Psoas muscle (tissue), 8 donors: Measurements from ENCODE around the gene PRM3. TPM values are rescaled to one million over a fixed set of nuclear protein-coding genes. Genes with fewer than 3 reads are reported as not detected.

ENCODE experiments used
- ATAC-seq, 4 donors: fragments of 200-7000 bp; cut with Tn5 transposase; one replicate each; pipeline ENCODE4 v1.9.1; 2020; ENCODE audit warnings: moderate library complexity in 3 of 4, mild to moderate bottlenecking in 2 of 4
- DNase-seq, 2 donors: peaks; one replicate each; pipeline ENCODE4 v3.0.0-alpha.2; 2020
- H3K27ac ChIP-seq: fragments of 200-600 bp; one replicate; pipeline ENCODE4 v1.8.0; 2022
- H3K27me3 ChIP-seq, 3 donors: fragments of 200-600 bp in 1 of 3; one replicate each; pipeline versions ENCODE4 v1.6.1 to v1.8.0; 2013 to 2022; ENCODE audit warnings: low read length in 2 of 3, mild to moderate bottlenecking in 2 of 3, moderate library complexity in 1 of 3; ENCODE audit not compliant: insufficient read depth in 3 of 3
- H3K36me3 ChIP-seq, 2 donors: fragments of 200-600 bp in 1 of 2; one replicate each; pipeline versions ENCODE4 v1.6.1 to v1.8.0; 2013 to 2022; ENCODE audit warnings: low read depth in 1 of 2, mild to moderate bottlenecking in 1 of 2, moderate library complexity in 1 of 2; ENCODE audit not compliant: insufficient read depth in 1 of 2
- H3K4me1 ChIP-seq: fragments of 200-600 bp; one replicate; pipeline ENCODE4 v1.8.0; 2022
- H3K4me3 ChIP-seq: fragments of 200-600 bp; one replicate; pipeline ENCODE4 v1.8.0; 2022; ENCODE audit warnings: mild to moderate bottlenecking
- H3K9me3 ChIP-seq: fragments of 200-600 bp; one replicate; pipeline ENCODE4 v1.8.0; 2022
- WGBS, 3 donors: extraction: QIAGEN DNeasy Blood & Tissue Kit; methylation state at CpG; one replicate each; pipeline versions ENCODE4 v1.1.6 to v1.1.7; 2013; 5-methylcytosine and 5-hydroxymethylcytosine counted together
- intact Hi-C, 2 donors: fragments of 100-400 bp; cut with DNase I; formaldehyde crosslinking; loops; one replicate each; pipeline versions ENCODE4 v1.11.0 to v1.14.2; 2022
- polyA plus RNA-seq, 3 donors: library from polyadenylated mRNA; stranded (reverse); fragments of 200-250 nt; gene quantifications; one replicate each; pipeline ENCODE4 v1.2.3, GENCODE V29; 2013
- total RNA-seq, 4 donors: library from RNA; stranded (reverse); fragmentation: NEBNext Ultra II Directional in 2 of 4; extraction: Animal tissue kit (Norgen Biotek cat#: 25700) in 2 of 4; gene quantifications; one replicate each; pipeline versions ENCODE4 v1.2.1 to v1.2.4, GENCODE V29; 2021 to 2023
- TF ChIP-seq, protein P1 (sequence below): fragments of 200-600 bp; IDR thresholded peaks from one replicate; pipeline ENCODE4 v1.8.0; 2022; ENCODE audit warnings: antibody characterized with exemption
- donor health status: healthy with polysubstance abuse.
- donor health status: DM: no; HTN: no; CAD: no; lungs with moderate emphysema.
- donor health status: Bipolar disorder and iron deficiency.
- donor health status: healthy.
- donor health status: DM: yes; HTN: yes; CAD: no.
- donor health status: DM: no; HTN: no; CAD: no.
- donor health status: DM: no; HTN: no; CAD: no.
- donor health status: DM: yes; HTN: yes; CAD: no.

The PRM3 gene
- total and polyA plus RNA-seq, 7 donors = not detected

DNA sequence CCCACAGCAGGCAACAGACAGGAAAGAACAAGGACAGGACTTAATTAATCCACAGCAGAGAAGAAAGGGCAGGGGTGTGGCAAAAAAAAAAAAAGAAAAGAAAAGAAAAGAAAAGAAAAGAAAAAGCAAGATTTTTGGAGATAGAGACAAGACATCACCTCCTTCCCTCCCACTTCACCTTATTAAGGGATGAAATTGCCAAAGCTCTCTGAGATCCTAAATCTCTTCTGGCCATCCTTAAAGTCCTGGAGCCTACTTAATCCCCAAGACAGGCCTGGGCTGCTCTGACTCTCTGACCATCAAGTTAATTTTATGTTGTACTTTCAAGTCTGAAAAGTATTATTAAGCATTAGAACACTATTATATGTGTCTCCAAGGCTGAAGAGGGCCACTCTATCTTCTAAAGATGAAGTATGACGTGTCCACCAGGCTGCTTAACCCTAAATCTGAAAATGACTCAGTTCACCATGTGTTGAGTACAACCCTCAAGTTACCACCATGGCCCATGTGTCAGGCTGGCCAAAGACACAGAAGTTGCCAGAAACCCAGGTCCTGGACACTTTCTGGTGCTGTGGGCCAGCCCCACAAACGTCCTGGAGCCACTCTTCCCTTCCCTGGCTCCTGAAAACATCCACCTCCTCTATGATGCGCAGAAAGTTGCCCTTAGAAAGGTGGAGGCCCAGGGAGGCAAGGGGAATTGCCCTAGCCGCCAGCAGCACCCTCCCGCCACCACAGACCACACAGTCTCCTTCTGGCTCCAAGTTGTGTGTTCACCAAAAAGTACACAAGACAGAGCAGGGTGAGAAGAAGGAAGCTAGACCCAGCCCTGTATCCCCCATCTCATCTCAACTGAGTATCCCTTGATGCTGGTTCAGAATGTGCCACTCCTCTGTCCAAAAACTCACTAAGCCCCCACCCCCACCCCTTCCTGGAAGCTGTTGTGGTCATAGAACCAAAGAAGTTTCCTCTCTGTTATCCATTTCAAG is 20.1 kb downstream of the PRM3 start:
- peak overlapping the region; percentile 96 for H3K4me3 ChIP-seq
- no peaks in the 10 kb centered on the region for H3K9me3 ChIP-seq
- H3K27ac ChIP-seq = no peak overlapping the region
- TF ChIP-seq, protein P1, sequence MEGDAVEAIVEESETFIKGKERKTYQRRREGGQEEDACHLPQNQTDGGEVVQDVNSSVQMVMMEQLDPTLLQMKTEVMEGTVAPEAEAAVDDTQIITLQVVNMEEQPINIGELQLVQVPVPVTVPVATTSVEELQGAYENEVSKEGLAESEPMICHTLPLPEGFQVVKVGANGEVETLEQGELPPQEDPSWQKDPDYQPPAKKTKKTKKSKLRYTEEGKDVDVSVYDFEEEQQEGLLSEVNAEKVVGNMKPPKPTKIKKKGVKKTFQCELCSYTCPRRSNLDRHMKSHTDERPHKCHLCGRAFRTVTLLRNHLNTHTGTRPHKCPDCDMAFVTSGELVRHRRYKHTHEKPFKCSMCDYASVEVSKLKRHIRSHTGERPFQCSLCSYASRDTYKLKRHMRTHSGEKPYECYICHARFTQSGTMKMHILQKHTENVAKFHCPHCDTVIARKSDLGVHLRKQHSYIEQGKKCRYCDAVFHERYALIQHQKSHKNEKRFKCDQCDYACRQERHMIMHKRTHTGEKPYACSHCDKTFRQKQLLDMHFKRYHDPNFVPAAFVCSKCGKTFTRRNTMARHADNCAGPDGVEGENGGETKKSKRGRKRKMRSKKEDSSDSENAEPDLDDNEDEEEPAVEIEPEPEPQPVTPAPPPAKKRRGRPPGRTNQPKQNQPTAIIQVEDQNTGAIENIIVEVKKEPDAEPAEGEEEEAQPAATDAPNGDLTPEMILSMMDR = no peak
- intact Hi-C loops = no loop called here
- no peak for DNase-seq
- peaks cover 7% of the 10 kb centered on the region for H3K4me1 ChIP-seq
- H3K27me3 ChIP-seq = no peaks in the 10 kb centered on the region
- ATAC-seq = no peak
- 84 to 86% (median 85%) methylated on average over 5 of the region's 5 CpGs for WGBS, 3 donors
- H3K36me3 ChIP-seq = no peaks in the 10 kb centered on the region

DNA sequence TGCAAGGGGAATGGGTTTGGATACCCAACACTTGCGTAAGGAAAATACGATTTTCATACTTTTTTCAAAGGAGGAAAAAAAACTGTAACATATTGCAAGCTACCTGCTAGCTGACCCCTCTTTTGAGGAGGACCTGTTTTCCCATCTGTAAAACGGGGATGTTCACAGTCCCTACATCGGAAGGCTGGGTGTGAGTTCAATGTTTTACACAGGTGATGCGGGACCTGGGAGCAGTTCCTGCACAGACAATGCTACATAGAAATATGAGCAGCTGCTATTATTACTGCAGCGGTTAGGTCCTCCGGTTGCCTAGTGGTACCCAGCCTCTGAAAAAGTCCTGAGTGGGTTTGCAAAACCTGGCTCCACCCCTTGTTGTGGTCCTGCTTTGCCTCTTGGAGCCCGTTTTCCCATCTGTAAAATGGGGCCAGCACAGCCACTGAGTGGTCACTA is 20.9 kb downstream of the PRM3 start:
- intact Hi-C loops = no loop called here
- H3K9me3 ChIP-seq = no peaks in the 10 kb centered on the region
- H3K4me1 ChIP-seq = peaks cover 7% of the 10 kb centered on the region
- no peaks in the 10 kb centered on the region for H3K36me3 ChIP-seq
- no peak for ATAC-seq
- WGBS, 3 donors = 90 to 94% (median 93%) methylated on average over 8 of the region's 8 CpGs
- TF ChIP-seq, protein P1 = no peak
- H3K27me3 ChIP-seq = no peaks in the 10 kb centered on the region
- no peak for DNase-seq
- no peak overlapping the region for H3K4me3 ChIP-seq
- H3K27ac ChIP-seq = no peak overlapping the region

DNA sequence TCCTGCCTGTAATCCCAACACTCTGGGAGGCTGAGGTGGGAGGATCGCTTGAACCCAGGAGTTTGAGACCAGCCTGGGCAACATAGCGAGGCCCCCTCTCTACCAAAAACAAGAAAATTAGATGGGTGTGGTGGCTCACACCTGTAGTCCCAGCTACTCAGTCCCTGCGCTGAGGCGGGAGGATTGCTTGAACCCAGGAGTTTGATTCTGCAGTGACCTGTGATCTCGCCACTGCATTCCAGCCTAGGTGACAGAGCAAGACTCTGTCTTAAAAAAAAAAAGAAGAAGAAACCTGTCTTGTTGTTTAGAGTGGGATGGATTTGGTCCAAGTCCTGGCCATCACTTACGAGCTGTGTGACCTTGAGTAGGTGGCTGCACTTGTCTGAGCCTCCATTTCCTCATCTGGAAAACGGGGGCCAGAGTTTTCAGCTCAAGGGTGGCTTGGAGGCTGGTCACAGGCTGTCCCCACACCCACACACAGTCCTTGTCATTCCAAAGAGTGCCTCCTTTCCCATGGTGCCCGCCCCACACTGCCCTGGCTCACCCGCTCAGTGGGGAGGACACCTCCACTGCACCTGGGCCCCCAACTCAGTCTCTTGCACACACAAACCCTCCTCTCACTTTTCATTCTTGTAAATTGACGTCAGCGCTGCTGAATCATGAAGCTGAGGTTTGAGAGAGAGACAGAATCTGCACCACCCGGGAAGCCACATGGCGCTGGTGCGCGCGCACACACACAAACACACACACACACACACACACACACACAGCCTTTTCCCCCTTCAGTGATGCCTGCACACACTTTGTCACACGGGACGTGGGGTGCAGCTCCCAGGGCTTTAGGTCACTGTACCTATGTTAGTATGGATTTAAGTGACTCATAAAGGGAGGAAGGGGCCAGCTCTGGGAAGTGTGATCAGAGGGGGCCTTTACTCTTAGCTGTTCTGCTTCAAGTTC is 21.6 kb downstream of the PRM3 start:
- no peak overlapping the region for H3K4me3 ChIP-seq
- intact Hi-C loops = no loop called here
- ATAC-seq = no peak
- no peaks in the 10 kb centered on the region for H3K9me3 ChIP-seq
- WGBS, 3 donors = 85 to 88% (median 86%) methylated on average over 18 of the region's 18 CpGs
- no peak overlapping the region for H3K27ac ChIP-seq
- H3K4me1 ChIP-seq = peaks cover 2% of the 10 kb centered on the region
- TF ChIP-seq, protein P1 = no peak
- no peaks in the 10 kb centered on the region for H3K36me3 ChIP-seq
- DNase-seq = no peak
- no peaks in the 10 kb centered on the region for H3K27me3 ChIP-seq

DNA sequence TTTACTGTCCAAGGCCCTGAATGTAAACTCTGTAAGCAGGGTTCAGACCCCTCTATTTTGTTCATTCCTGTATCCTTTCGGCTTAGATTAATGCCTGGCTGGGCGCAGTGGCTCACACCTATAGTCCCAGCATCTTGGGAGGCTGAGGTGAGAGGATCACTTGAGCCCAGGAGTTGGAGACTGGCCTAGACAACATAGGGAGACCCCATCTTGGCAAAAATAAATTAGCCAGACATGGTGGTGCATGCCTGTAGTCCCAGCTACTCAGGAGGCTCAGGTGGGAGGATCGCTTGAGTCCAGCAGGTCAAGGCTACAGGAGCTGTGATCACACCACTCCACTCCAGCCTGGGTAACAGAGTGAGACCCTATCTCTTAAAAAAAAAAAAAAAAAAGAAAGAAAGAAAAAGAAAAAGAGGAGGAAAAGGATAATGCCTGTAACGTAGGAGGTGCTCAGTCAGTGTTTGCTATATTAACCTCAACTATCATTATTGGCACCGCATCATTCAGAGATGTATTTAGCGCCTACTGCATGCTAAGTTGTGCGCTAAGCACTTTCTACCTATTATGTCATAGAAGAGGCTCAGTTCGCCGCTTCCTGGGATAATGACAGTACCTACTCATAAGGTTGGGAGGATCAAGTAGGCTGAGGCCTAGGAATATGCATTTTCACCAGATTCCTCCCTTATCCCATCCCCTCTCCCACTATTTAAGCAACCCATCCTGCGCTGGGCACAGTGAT is 22.5 kb downstream of the PRM3 start:
- H3K4me1 ChIP-seq = no peaks in the 10 kb centered on the region
- no peaks in the 10 kb centered on the region for H3K9me3 ChIP-seq
- H3K27me3 ChIP-seq = no peaks in the 10 kb centered on the region
- TF ChIP-seq, protein P1 = no peak
- intact Hi-C loops = no loop called here
- H3K36me3 ChIP-seq = no peaks in the 10 kb centered on the region
- H3K4me3 ChIP-seq = no peak overlapping the region
- H3K27ac ChIP-seq = no peak overlapping the region
- no peak for ATAC-seq
- no peak for DNase-seq
- 96 to 97% (median 97%) methylated on average over 10 of the region's 10 CpGs for WGBS, 3 donors
